ENCODE measurements around the gene SLC9B1. TPM values are rescaled to one million over a fixed set of nuclear protein-coding genes. Genes with fewer than 3 reads are reported as not detected.
A peak's percentile ranks its signal among the peaks of the same experiment; 100 is the strongest.

The SLC9B1 gene
- total and polyA plus RNA-seq, 2 of the 13 experiments (the other 11 are each of a cell fraction or from before 2014, with no cell fraction given) = 0.17 to 0.20 TPM

GRCh38 chr4:102868781-102869568 lies 150.5 kb downstream of the SLC9B1 start, which contains the start of gene CISD2 (continued):
- TF ChIP-seq PRDM10 (CRISPR knock-in tag; IDR thresholded peaks at IDR 0.05; ENCODE audit: low read depth) = no peak
- peak; percentile 98; the same call in 1 of the 2 replicates for TF ChIP-seq ZNF558 (CRISPR knock-in tag; IDR thresholded peaks at IDR 0.05; ENCODE audit: borderline replicate concordance)
- TF ChIP-seq CC2D1A (CRISPR knock-in tag; IDR thresholded peaks at IDR 0.05) = no peak
- no peak for TF ChIP-seq NFE2L1 (CRISPR knock-in tag; IDR thresholded peaks at IDR 0.05; ENCODE audit: borderline replicate concordance)
- peak; percentile 94 for TF ChIP-seq SALL1 (CRISPR knock-in tag; IDR thresholded peaks at IDR 0.05)
- peak; percentile 19 for TF ChIP-seq CBX1 (IDR thresholded peaks at IDR 0.05; ENCODE audit: low read depth)
- TF ChIP-seq ZBTB2 (CRISPR knock-in tag; IDR thresholded peaks at IDR 0.05; ENCODE audit: low read depth) = peak; percentile 80
- peak; percentile 83 for TF ChIP-seq KDM2A (CRISPR knock-in tag; IDR thresholded peaks at IDR 0.05; ENCODE audit: borderline replicate concordance, low read depth)
- TF ChIP-seq NR2F1 (CRISPR knock-in tag; IDR thresholded peaks at IDR 0.05) = peak; percentile 10 to 32; a peak in 1 of 4 replicates
- no peak for TF ChIP-seq HNF4G (IDR thresholded peaks at IDR 0.05; ENCODE audit: borderline replicate concordance, low read depth, low read length)
- 0 out of 2 replicates have a peak, but pooled peaks have one; percentile 48 for TF ChIP-seq HNF4G (CRISPR knock-in tag; IDR thresholded peaks at IDR 0.05; ENCODE audit: borderline replicate concordance, low read depth)
- TF ChIP-seq ZNF333 (CRISPR knock-in tag; IDR thresholded peaks at IDR 0.05; ENCODE audit: borderline replicate concordance) = peak; percentile 70; the same call in 1 of the 2 replicates
- peak; percentile 72 for TF ChIP-seq ZNF350 (CRISPR knock-in tag; IDR thresholded peaks at IDR 0.05; ENCODE audit: borderline replicate concordance, low read depth)
- no peak for TF ChIP-seq TOPORS (CRISPR knock-in tag; IDR thresholded peaks at IDR 0.05)
- TF ChIP-seq BHLHE40 (IDR thresholded peaks at IDR 0.05; ENCODE audit: low read length) = peak; percentile 97
- peak; percentile 62; the same call in 1 of the 2 replicates for TF ChIP-seq ZNF710 (CRISPR knock-in tag; IDR thresholded peaks at IDR 0.05; ENCODE audit: borderline replicate concordance)
- peak; percentile 91; the same call in 1 of the 2 replicates for TF ChIP-seq ZNF34 (CRISPR knock-in tag; IDR thresholded peaks at IDR 0.05; ENCODE audit: borderline replicate concordance)
- peak; percentile 67 for TF ChIP-seq MED8 (CRISPR knock-in tag; IDR thresholded peaks at IDR 0.05; ENCODE audit: insufficient replicate concordance)
- TF ChIP-seq ZNF230 (CRISPR knock-in tag; IDR thresholded peaks at IDR 0.05) = peak; percentile 95
- TF ChIP-seq ZNF557 (CRISPR knock-in tag; IDR thresholded peaks at IDR 0.05) = 0 out of 2 replicates have a peak, but pooled peaks have one; percentile 41
- TF ChIP-seq MEIS1 (CRISPR knock-in tag; IDR thresholded peaks at IDR 0.05; ENCODE audit: borderline replicate concordance) = peak; percentile 88
- peak; percentile 54; the same call in 1 of the 2 replicates for TF ChIP-seq ZNF746 (CRISPR knock-in tag; IDR thresholded peaks at IDR 0.05)
